Tongue (tissue), 2 donors: ENCODE measurements around the gene NOTCH4. TPM values are rescaled to one million over a fixed set of nuclear protein-coding genes. Genes with fewer than 3 reads are reported as not detected.
A peak's percentile ranks its signal among the peaks of the same experiment; 100 is the strongest.
"Not testable (repeated sequence)": the region's sequence is repeated elsewhere in the genome, so short reads cannot be mapped to it uniquely, and the experiment has no call there.

Source experiments
- DNase-seq: peaks from one replicate; pipeline ENCODE4 v3.0.0-alpha.2; 2015
- total RNA-seq: library from RNA; depleted of rRNA; stranded (reverse); fragments of >200 nt; gene quantifications from one replicate; pipeline ENCODE4 v1.2.3, GENCODE V29; 2014

NOTCH4 gene
- 10.6 TPM for total RNA-seq

DNA sequence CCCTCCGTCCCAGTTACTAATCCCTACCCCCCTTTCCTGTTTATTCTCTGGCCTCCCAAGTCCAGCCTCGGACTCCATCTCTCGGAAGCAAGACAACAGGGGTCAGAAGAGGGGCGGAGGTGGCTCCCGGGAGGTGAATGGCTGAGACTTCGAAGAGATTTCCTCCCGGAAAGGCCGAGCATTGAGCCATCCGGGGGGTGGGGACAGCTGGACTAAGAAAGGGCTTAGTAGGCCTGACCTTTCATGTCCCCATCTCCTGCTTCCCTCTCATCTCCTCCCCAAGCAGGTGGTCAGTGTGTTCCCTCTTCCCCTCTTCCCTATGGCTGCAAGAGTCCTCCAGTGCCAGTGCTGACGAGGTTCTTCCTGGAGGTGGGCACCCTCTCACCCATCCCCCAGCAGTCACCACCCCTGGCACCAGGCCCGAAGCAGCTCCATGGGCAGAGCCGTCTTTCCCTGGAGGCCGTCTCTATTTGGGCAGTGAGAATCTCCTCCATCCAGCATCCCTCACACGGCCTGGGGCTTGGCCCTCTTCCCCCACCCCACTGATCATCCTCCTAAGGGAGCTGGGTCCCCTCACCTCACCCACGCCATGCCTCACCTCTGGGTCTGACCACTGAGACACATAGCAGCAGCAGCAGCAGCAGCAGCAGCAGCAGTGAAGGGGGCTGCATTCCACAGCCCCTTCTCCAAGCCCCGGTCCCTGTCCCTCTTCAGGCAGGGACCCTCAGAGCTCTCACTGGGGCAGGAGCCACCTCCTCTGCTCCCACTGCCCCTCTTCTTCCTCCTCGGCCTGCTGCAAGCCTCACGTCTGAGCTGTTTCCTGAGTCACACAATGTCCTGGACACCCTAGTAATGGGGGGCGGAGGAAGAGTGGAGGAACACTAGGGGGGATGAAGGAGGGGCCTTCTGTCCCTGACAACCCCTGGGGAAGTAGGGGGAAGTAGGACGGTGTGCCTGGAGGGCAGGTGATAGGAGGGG, at the start of gene NOTCH4:
Gene NOTCH4, minus strand, starts transcription at position 810 of the 978 bp plus-strand sequence. Its CDS starts 139 bp downstream, at position 671.
- no peak for DNase-seq

DNA sequence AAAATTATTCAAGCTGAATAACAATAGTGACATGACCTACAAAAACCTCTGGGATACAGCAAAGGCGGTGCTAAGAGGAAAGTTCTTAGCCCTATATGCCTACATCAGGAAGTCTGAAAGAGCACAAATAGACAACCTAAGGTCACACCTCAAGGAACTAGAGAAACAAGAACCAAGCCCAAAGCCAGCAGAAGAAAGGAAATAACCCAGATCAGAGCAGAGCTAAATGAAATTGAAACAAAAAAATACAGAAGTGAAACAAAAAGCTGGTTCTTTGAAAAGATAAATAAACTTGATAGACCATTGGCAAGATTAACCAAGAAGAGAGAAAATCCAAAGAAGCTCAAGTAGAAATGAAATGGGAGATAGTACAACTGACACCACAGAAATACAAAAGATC, 47.6 kb upstream of the NOTCH4 start:
- DNase-seq: no peak

DNA sequence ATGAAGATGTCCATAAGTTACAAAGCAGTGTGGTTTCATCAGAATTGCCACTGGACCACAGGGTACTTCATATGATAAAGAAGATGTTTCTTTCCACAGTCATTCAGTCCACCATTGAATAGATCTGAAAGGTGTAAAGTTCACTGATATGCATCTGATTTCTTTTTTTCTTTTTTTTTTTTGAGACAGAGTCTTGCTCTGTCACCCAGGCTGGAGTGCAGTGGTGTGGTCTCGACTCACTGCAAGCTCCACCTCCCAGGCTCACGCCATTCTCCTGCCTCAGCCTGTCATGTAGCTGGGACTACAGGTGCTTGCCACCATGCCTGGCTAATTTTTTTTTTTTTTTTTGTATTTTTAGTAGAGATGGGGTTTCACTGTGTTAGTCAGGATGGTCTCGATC, 44.6 kb upstream of the NOTCH4 start:
- DNase-seq: not testable (repeated sequence)

DNA sequence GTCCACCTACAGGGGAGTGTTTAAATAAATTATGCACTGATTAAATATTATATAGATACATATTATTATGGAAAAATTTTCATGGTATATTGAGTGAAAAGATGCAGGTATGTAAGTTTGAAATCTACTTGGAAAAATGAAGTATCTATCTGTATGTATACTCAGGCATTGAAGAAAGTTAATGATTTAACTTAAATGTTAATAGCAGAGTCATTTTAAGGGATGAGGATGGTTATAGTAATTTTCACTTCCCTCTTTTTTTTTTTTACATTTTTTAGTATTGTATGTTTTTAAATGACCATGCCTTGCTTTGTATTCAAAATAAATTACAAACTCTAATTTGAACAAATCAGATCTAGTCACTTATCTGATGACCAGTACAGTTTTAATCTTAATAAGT, 43.2 kb upstream of the NOTCH4 start:
- no peak for DNase-seq

DNA sequence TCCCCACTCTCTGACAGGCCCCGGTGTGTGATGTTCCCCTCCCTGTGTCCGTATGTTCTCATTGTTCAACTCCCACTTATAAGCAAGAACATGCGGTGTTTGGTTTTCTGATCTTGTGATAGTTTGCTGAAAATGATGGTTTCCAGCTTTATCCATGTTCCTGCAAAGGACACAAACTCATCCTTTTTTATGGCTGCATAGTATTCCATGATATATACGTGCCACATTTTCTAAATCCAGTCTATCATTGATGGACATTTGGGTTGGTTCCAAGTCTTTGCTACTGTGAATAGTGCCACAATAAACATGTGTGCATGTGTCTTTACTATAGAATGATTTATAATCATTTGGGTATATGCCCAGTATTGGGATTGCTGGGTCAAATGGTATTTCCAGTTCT, 33.4 kb upstream of the NOTCH4 start:
- DNase-seq: not testable (repeated sequence)

DNA sequence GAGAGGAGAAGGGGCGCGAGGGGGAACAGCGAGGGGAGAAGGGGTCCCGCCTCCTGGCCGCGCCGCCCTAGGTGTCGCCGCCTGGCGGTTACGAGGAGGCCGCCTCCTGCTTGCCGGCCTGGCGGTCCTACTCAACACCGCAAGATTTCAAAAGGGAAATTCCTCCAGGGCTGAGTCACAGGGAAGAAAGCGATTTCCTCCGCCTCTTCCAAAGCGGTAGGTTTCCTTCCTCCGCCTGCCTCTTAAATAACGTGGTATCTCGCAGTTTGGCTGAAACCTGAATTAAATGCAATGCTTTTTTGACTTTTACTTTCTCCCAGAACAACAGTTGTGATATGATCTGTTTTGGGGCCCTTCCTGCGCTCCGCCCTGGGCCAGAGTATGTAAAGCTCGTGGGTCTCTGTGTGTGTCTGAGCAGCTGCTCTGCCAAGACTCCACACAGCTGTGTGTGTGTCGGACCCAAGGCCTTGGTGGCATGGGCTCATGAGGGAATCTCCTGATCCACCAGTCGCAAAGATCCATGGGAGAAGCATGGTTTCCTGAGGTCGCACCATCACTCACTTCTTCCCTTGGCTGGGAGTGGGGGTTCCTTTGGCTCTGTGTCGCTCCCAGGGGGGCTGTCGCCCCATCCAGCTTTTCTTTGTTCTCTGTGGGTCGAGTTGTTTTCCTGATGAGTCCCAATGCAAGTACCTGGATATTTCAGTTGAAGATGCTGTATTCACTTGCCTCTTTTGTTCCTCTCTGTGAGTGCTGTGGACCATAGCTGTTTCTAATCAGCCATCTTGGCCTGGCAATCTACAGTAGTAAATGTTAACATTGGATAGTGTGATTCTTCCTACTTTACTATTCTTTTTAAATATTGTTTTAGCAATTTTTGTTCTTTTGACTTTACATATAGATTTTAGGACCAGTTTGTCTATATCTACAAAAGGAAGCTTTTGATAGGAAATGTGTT, 31.6 kb upstream of the NOTCH4 start:
- peak; percentile 91 for DNase-seq

DNA sequence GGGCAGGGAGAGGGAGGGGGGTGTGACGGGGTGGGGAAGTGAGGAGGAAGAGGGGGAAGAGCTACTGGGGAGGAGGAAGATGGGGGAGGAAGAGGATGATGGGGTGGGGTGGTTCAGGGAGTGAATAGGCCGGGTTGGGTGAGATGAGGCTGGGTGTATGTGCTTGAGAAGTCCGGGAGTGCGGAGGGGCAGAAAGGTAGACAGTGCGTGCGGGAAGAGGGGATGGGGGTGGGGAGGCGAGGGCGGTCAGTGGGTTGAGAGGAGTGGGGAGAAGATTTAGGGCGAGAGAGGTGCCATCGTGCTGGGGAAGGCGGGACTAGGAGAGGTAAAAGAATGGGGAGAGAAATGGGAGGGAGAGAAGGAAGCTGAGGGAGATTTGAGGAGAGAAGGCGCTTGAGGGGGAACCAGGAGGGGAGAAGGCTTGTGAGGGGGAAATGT, 30.9 kb upstream of the NOTCH4 start:
- no peak for DNase-seq

DNA sequence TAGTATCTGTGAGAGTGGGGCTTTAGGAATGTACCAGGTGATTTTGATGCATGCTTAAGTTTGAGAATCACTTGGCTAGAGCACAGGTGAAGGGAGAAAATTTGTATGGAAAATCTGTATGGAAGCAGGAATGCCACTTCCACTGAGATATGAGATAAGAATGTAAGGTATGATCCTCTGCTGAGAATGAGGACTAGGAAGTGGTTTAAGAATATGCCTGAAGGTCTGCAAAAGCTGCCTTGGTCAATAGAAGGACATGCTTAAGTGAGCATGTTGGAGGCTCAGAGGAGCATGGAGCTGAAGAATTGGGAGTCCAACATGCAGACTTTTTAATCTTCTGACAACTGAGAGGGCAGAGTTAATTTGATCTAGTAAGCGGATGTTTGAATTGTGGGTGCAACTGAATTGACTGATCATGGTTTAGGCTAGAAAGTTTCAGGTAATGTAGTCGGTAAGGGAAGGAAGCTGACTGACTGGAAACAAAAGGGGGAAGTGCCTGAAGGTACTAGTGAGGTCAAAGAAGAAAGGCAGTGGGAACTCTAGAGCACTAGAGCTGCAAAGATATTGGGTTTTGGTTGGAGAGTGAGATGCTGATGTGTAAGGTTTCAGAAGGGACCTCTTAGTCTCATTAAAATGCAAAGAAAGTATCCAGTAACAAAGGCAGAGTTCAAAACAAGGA, 28.6 kb upstream of the NOTCH4 start:
- DNase-seq: no peak

DNA sequence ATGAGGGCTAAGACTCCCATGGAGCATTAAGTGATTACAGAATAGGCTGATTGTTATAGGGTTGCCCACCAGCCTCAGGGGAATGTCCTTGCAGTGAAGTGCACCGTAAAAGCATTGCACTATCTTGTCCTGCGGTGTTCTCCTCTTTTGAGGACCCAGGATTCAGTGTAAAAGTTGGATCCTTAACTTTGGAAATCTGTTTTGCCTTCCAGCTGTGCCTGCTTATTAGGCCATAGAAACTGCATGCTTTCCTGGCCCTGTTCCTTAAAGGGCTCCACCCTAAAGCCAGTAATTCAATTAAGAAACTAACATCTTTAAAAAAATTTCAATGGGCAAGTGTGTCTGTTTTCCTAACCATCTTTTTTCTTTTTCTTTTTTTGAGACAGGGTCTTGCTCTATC, 25.4 kb upstream of the NOTCH4 start:
- DNase-seq: no peak

DNA sequence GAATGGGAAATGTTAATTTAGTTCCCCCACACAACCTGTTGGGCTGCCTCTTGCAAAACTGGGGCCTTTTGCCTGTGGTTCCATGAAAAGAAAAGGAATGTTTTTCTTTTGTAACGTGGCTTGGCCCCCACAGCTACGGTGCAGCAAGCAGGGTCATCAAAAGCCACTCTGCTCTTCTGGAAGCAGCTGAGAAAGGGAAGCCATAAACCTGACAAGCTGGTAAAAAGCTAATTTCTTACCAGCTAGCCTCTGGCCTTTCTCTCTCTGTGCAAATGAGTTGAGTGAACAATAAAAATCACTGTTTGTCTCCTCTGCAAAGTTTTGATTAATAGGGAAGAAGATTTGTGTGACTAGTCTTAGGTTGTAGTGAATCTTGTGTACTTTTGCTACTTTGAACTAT, 23.5 kb upstream of the NOTCH4 start:
- no peak for DNase-seq

DNA sequence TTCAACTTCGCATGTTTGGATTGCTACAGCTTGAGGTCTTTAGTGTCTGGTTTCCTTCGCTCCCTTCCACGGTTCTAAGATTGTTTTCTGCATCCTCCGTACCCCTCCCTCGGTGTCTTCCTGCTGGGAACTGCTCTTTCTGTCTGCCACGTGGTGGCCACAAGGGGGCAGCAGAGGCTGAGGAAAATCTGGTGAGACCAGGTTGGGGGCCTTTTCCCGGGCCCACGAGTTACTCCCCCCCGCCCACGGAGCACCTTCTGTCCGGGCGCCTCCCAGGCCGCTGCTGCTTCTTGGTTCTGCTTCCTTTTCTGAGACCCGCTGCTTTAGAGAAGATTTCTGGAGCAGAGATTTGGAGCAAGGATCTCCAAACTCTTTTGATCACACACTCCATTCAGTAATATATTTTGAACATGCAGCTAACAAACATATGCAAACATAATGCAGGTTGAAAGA, 21.1 kb upstream of the NOTCH4 start:
- DNase-seq: peak; percentile 95

DNA sequence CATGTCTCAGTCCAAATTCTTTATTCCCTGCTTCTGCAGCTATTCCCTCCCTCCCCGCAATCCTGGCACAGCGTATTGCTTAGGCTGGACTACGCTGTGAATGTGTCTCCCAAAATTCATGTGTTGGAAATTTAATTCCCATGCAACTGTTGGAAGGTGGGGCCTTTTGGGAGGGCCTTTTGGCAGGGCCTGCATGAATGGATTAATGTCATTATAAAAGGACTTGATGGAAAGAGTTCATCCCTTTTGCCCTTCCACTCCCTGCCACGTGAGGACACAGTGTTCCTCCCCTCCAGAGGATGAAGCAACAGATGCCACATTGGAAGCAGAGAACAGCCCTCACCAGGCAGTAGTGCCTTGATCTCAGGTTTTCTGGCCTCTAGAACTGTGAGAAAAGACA, 20.4 kb upstream of the NOTCH4 start:
- peak; percentile 59 for DNase-seq

DNA sequence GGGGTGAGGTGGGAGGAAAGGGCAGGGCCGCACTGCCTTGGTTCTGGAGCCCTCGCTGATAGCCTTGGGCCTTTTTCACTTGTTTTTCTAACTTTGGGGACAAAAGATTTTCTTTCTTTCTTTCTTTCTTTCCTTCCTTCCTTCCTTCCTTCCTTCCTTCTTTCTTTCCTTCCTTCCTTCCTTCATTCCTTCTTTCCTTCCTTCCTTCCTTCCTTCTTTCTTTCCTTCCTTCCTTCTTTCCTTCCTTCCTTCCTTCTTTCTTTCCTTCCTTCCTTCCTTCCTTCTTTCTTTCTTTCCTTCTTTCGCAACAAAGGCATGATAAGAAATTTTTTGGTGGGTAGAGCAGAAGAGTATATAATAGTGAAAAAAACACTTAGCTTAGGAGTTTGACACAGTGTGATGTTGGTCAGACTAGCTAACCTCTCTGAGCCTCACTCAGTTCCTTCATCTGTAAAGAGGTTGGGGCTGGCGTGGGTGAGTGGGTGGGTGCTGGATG, 18.5 kb upstream of the NOTCH4 start:
- DNase-seq: not testable (repeated sequence)

DNA sequence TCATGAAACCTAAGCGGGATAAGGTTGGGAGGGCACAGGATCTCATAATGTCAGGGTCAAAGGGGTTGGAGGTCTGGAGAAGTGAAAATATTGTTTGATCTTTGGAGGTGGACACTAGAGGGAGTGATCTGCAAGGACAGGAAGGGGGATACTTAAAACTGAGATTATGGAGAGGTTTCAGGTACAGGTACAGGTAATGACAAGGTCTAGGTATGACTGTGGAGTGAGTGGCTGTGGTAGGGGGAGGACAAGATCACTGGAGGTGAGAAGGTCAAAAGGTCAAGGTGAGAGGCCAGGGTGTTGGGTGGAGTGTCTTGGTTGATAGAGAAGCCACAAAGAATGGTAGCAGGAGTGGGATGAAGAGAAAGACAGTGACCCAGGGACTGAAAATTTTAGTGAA, 16.8 kb upstream of the NOTCH4 start:
- no peak for DNase-seq

DNA sequence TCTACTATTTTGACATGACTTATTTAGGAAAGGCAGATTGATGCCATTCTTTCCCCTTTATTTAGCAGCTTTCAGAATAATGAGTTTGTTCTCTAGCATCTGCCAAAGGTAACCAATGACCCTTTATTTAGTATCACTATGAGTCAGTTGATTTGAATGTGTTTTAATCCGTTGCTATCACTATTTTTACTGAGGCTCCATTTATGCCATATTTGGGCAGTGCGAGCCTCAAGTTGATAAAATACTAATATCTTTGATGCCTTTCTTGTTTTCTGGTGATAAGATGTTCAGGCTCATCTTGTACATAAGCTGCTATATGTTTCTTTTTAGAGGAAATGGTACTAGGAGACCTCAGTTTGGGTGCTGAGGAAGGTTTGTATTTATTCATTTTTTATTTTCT, 15.6 kb upstream of the NOTCH4 start:
- no peak for DNase-seq

DNA sequence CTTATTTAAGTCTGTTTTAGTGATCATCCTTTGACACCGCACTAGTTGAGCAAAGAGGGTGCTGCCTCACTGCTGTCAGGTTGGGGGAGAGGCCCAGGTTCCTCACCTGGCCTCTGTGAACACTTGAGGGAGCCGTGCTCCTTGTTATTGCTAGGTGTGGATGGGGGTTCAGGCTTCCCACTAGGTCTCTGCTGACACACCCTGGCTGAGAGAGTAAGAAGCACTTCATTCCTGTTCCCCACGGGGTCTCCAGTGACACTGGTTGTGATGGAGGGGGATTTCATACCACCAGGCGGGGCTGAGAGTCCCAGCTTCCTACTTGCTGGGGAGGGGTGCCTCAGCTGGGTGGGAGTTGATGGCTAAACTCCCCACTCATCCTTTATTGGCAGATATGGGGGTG, 11.1 kb upstream of the NOTCH4 start:
- no peak for DNase-seq

DNA sequence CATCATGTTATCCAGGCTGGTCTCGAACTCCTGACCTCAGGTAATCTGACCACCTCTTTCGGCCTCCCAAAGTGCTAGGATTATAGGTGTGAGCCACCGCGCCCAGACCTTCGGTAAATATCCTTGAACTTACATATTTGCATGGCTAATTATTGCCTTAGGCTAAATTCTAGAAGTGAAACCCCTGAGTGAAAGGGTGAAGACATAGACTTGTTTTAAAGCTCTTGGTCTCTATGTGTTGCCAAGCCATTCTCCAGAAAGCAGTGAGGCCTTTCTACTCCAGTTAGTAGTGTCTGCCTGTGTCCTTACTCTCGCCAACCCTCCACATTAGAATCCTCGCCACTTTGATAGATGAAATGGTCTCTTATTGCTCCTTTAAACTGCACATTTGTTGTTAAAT, 2.6 kb upstream of the NOTCH4 start:
- no peak for DNase-seq

DNA sequence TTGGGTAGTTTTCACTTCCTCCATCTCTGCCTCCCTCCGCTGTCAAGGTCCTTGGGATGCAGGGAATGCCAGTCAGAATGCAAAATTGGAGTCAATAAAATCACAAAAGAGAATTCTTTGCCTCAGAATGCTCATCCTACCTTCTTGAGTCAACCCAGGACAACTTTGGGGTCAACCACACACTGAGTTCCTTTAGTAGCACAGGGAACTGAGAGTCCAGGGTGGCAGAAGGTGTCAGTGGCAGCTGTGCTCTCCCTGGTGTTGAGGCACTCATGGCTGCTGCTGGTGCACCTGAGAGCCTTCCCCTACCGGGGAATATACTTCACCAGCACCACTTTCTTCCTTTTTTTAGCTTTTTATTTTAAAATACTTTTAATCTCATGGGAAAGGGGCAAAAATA, 829 bp upstream of the NOTCH4 start:
- no peak for DNase-seq

DNA sequence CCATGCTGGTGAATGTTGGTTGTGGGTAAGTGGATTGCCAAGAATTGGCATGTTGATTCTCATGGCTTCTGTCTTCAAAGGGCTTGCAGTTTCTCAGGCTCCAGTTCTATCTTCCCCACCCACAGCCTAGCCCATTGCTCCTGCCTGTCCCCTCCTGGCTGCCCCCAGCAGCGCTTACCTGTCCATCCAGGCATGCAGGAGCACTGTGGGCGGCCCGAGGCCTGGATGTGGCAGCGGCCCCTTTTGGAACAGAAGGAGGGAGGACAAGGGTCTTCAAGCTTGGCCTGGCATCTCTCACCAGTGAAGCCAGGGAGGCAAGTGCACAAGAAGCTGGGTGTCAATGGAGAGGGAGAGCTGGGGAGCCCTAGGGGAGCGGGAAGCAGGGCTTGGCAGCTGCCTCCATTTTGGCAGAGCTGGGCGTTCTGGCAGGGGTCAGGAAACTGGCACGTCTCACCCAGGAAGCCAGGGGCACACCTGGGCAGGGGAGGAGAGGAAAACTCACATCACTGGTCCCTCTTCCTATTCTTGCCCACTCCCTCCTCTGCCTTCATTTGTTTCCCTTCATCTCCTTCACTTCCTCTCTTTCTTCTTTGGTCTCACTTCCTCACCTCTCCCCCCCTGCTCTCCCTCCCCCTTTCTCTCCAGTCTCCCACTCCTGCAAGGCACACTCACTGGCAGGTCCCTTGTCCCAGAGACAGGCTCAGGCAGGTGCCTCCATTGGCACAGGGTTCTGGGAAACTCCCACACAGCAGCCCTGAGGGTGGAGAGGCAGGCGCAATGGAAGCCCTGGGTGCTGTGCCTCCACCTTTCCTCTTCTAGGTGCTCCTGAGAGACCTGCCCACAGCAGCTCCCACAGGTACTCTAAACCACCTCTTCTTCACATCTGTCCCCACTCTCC, 1.3 kb downstream of the NOTCH4 start:
- peak; percentile 14 for DNase-seq

DNA sequence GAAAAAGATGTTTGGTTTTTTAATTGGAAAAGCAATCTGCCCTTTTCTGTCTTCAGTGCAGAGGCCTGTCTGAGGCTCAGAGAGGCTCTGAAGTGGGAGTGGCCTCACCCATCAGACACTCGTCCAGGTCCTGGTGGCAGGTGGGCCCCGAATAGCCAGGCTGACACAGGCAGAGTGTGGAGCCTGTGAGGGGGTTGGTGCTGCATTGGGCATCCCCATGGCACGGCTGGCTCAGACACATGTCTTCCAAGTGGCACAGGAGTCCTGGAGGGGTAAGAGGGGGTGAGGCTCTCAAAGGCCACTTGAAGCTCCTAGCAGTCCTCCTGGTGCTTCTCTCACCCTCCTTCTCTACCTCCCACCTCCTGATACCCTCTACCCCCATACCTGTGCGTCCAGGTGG, 3.8 kb downstream of the NOTCH4 start:
- no peak for DNase-seq

DNA sequence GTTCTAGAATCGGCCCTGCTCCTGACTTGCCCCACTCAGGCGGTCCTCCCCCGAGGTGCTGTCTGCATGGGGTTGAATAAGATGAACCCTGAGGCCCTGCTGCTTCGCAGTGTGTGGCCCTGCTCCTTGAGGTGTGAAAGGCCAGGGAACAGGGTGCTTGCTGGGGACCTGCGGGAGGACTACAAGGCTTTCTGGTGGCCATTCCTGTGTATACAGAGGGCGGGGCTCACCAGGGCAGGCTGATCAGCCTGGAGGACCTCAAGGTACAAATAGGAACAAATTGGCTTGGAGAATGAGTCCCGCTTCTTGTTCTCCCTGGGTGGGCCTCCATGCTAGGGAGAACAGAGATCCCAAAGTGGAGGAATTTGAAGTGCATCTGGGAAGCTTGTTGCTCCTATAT, 5.7 kb downstream of the NOTCH4 start:
- no peak for DNase-seq
